Uterus (tissue), 4 donors: ENCODE data around the gene TMIGD2. TPM values are rescaled to one million over a fixed set of nuclear protein-coding genes. Genes with fewer than 3 reads are reported as not detected.
"Not testable (repeated sequence)": the region's sequence is repeated elsewhere in the genome, so short reads cannot be mapped to it uniquely, and the experiment has no call there.

Source experiments
- DNase-seq, 2 donors: peaks; one replicate each; pipeline ENCODE4 v3.0.0-alpha.2; 2019 to 2020
- H3K27ac ChIP-seq, 2 donors: fragments of 200-600 bp; sonication (generic); 1 replicate in 1 of 2; 2 replicates in 1 of 2; pipeline ENCODE4 v1.5.1; 2016 to 2018
- H3K27me3 ChIP-seq, 2 donors: fragments of 200-600 bp; sonication (generic); one replicate each; pipeline ENCODE4 v1.5.1; 2018 to 2019; ENCODE audit warnings: control low read depth in 1 of 2
- H3K36me3 ChIP-seq, 2 donors: fragments of 200-600 bp; sonication (generic); one replicate each; pipeline ENCODE4 v1.5.1; 2019; ENCODE audit warnings: control low read depth in 1 of 2
- H3K4me1 ChIP-seq, 2 donors: fragments of 200-600 bp; sonication (generic); one replicate each; pipeline ENCODE4 v1.5.1; 2018 to 2019; ENCODE audit warnings: control low read depth in 1 of 2
- H3K4me3 ChIP-seq, 2 donors: fragments of 200-600 bp; sonication (generic); 1 replicate in 1 of 2; 2 replicates in 1 of 2; pipeline ENCODE4 v1.5.1; 2018 to 2019; ENCODE audit warnings: mild to moderate bottlenecking in 1 of 2
- H3K9me3 ChIP-seq, 2 donors: fragments of 200-600 bp; sonication (generic); one replicate each; pipeline ENCODE4 v1.5.1; 2019; ENCODE audit warnings: control low read depth in 1 of 2
- POLR2A ChIP-seq, 2 donors: fragments of 450-650 bp; IDR thresholded peaks; one replicate each; pipeline ENCODE4 v1.6.1; 2016; ENCODE audit warnings: antibody characterized with exemption in 2 of 2, mild to moderate bottlenecking in 1 of 2, moderate library complexity in 1 of 2
- intact Hi-C: fragments of 100-400 bp; cut with DNase I; formaldehyde crosslinking; loops from one replicate; pipeline ENCODE4 v1.15.1; 2023; ENCODE audit warnings: low total_unique reads
- total RNA-seq, 4 donors: library from RNA; depleted of rRNA in 3 of 4; stranded (reverse); fragments of >200 nt in 3 of 4; gene quantifications; one replicate each; pipeline versions ENCODE4 v1.1.0 to v1.2.4, GENCODE V29; 2014 to 2023
- TF ChIP-seq, protein P1 (sequence below), 4 experiments: fragments of 200-600 bp in 2 of 4; fragments of 450-650 bp in 2 of 4; sonication (generic) in 2 of 4; IDR thresholded peaks; one replicate each; pipeline ENCODE4 v1.5.1; 2016 to 2019; ENCODE audit warnings: antibody characterized with exemption in 4 of 4, mild to moderate bottlenecking in 2 of 4, moderate library complexity in 1 of 4
- donor health status: DM: yes; HTN: yes; CAD: no.

TMIGD2 gene
- total RNA-seq, 4 donors from 2014 or later = 0.97 TPM; not detected in 3

DNA sequence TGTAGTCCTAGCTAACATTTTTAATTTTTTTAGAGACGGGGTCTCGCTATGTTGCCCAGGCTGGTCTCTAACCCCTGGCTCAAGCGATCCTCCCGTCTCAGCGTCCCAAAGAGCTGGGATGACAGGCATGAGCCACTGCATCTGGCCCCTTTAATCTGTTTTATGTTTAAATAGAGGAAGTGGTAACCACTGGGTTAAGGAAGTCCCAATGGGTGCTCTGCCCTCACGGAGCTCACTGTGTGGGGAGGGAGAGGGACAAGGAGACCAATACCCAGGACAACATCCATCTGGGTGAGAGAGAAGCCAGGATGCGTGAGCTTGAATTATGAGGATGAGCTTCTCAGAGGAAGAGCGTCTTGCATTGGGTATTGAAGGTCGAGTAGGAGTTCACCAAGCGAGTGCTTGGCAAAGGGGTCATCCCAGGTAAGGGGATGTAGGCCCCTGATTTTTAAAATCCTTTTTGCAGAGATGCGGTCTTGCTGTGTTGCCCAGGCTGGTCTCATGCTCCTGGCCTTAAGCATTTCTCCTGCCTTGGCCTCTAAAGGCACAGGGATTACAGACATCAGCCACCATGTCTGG lies 41.5 kb downstream of the TMIGD2 start:
- DNase-seq = no peak
- no peak for TF ChIP-seq POLR2A (IDR thresholded peaks at IDR 0.05)
- TF ChIP-seq, protein P1, sequence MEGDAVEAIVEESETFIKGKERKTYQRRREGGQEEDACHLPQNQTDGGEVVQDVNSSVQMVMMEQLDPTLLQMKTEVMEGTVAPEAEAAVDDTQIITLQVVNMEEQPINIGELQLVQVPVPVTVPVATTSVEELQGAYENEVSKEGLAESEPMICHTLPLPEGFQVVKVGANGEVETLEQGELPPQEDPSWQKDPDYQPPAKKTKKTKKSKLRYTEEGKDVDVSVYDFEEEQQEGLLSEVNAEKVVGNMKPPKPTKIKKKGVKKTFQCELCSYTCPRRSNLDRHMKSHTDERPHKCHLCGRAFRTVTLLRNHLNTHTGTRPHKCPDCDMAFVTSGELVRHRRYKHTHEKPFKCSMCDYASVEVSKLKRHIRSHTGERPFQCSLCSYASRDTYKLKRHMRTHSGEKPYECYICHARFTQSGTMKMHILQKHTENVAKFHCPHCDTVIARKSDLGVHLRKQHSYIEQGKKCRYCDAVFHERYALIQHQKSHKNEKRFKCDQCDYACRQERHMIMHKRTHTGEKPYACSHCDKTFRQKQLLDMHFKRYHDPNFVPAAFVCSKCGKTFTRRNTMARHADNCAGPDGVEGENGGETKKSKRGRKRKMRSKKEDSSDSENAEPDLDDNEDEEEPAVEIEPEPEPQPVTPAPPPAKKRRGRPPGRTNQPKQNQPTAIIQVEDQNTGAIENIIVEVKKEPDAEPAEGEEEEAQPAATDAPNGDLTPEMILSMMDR (IDR thresholded peaks at IDR 0.05) = no peak
- Histone ChIP-seq H3K27me3 (no peaks in the 10 kb centered on the region), H3K36me3 (no peaks in the 10 kb centered on the region), H3K4me1 (no peaks in the 10 kb centered on the region), H3K4me3 (no peak overlapping the region), H3K9me3 (no peaks in the 10 kb centered on the region), H3K27ac (no peak overlapping the region)
- intact Hi-C loops = loop anchor here (10.0 kb wide), 1 partner anchor 94 kb away; no protein-coding TSS in a partner anchor

- no peak for DNase-seq
- no peaks in the 10 kb centered on the region for H3K4me1 ChIP-seq
- intact Hi-C loops = no loop called here
- no peak for TF ChIP-seq POLR2A (IDR thresholded peaks at IDR 0.05)
- TF ChIP-seq, protein P1 (IDR thresholded peaks at IDR 0.05) = no peak
- H3K27ac ChIP-seq = no peak overlapping the region
- H3K36me3 ChIP-seq = no peaks in the 10 kb centered on the region
- peaks cover 0 to 10% of the 10 kb centered on the region in 2 donors for H3K9me3 ChIP-seq
- H3K4me3 ChIP-seq = no peak overlapping the region
- no peaks in the 10 kb centered on the region for H3K27me3 ChIP-seq
Measured at GRCh38 chr19:4258181-4258580, 44.0 kb downstream of the TMIGD2 start.

- TF ChIP-seq, protein P1 (IDR thresholded peaks at IDR 0.05) = no peak
- TF ChIP-seq POLR2A (IDR thresholded peaks at IDR 0.05) = no peak
- no peak overlapping the region for H3K27ac ChIP-seq
- H3K4me3 ChIP-seq = no peak overlapping the region
- intact Hi-C loops = no loop called here
- H3K27me3 ChIP-seq = no peaks in the 10 kb centered on the region
- DNase-seq = no peak
- peaks cover 0 to 10% of the 10 kb centered on the region in 2 donors for H3K9me3 ChIP-seq
- H3K4me1 ChIP-seq = no peaks in the 10 kb centered on the region
- H3K36me3 ChIP-seq = no peaks in the 10 kb centered on the region
Measured at GRCh38 chr19:4257025-4257424, 45.2 kb downstream of the TMIGD2 start.

DNA sequence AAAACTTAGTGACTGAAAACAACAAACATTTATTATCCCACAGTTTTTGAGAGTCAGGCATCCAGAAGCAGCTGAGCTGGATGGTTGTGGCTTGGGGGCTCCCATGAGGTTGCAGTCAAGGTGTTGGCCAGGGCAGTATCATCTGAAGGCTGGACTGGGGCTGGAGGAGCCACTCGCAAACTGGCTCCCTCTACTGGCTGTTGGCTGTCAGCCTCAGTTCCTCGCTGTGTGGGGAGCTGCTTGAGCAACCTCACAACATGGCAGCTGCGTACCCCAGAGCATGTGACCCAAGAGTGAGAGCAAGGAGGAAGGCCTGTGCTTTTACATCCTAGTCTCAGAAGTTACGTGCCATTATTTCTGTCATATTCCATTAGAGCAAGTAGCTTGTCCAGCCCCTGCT lies 45.6 kb downstream of the TMIGD2 start:
- H3K9me3 ChIP-seq = peaks cover 0 to 10% of the 10 kb centered on the region in 2 donors
- intact Hi-C loops = no loop called here
- H3K4me3 ChIP-seq = no peak overlapping the region
- DNase-seq = no peak
- H3K27ac ChIP-seq = no peak overlapping the region
- no peak for TF ChIP-seq POLR2A (IDR thresholded peaks at IDR 0.05)
- TF ChIP-seq, protein P1 (IDR thresholded peaks at IDR 0.05) = no peak
- no peaks in the 10 kb centered on the region for H3K4me1 ChIP-seq
- H3K36me3 ChIP-seq = no peaks in the 10 kb centered on the region
- H3K27me3 ChIP-seq = no peaks in the 10 kb centered on the region

- intact Hi-C loops = no loop called here
- H3K27me3 ChIP-seq = no peaks in the 10 kb centered on the region
- no peaks in the 10 kb centered on the region for H3K36me3 ChIP-seq
- no peaks in the 10 kb centered on the region for H3K4me1 ChIP-seq
- H3K4me3 ChIP-seq = peak within 1 kb of the TSS; percentile 64 to 94
- peak; percentile 97 to 99 for DNase-seq
- TF ChIP-seq, protein P1 (IDR thresholded peaks at IDR 0.05) = peak; percentile 23 to 47 (median 38)
- TF ChIP-seq POLR2A (IDR thresholded peaks at IDR 0.05) = peak; percentile 36 to 44
- H3K27ac ChIP-seq = peak within 1 kb of the TSS; percentile 92 to 99
- H3K9me3 ChIP-seq = no peaks in the 10 kb centered on the region
Measured at GRCh38 chr19:4246767-4247593, 55.2 kb downstream of the TMIGD2 start, which contains the start of gene YJU2. TSS of gene YJU2 (plus strand) at chr19:4247080. CDS start at chr19:4247147, 67 bp downstream.

GRCh38 chr19:4245938-4246337 lies 56.3 kb downstream of the TMIGD2 start:
- H3K27ac ChIP-seq, H3K36me3 ChIP-seq, intact Hi-C loops, H3K9me3 ChIP-seq, H3K27me3 ChIP-seq, DNase-seq, H3K4me3 ChIP-seq, H3K4me1 ChIP-seq: not testable (repeated sequence)
